Brain microvascular endothelial cell (primary cell): Measurements from ENCODE around the gene P2RX1.

ENCODE experiments used
- DNase-seq: peaks from one replicate; pipeline ENCODE4 v3.0.0-alpha.2; 2020
- H3K27ac ChIP-seq: fragments of 250-450 bp; sonication (Bioruptor Pico); 2 replicates; pipeline ENCODE4 v1.5.1; 2020; ENCODE audit warnings: mild to moderate bottlenecking, moderate library complexity
- H3K27me3 ChIP-seq: fragments of 250-450 bp; sonication (Bioruptor Pico); replicated peaks from 2 replicates; pipeline ENCODE4 v1.5.1; 2020; ENCODE audit warnings: mild to moderate bottlenecking
- H3K36me3 ChIP-seq: fragments of 250-450 bp; sonication (Bioruptor Pico); replicated peaks from 2 replicates; pipeline ENCODE4 v1.5.1; 2020; ENCODE audit warnings: mild to moderate bottlenecking
- H3K4me3 ChIP-seq: 2 replicates; pipeline ENCODE4 v1.5.1; 2011; ENCODE audit warnings: low read depth, mild to moderate bottlenecking, control low read depth, low read length, moderate library complexity
- in situ Hi-C: cut with HindIII; loops from 2 replicates; pipeline ENCODE4 v1.10.0; 2017; ENCODE audit warnings: low sequenced_read_pairs, low pct_ligation_motif_present
- TF ChIP-seq, protein P1 (sequence below): IDR thresholded peaks from 2 replicates; pipeline ENCODE4 v1.5.1; 2011; ENCODE audit warnings: low read depth, mild to moderate bottlenecking, moderate library complexity, low read length, control low read depth, inconsistent platforms; ENCODE audit errors: missing control alignments

P2RX1 gene

DNA sequence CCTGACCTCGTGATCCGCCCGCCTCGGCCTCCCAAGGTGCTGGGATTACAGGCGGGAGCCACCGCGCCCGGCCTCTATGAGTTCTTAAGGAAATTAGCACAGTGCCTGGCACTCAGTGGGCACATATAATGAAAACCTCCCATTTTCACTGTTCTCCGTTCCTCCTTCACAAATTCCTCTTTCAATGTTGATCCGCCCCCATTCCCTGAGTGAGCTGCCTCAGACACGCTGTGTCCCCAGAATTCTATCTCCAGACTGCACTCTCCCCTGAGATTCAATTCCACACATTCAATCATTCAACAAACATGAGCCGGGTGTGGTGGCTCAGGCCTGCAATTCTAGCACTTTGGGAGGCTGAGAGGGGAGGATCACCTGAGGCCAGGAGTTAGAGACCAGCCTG is 7.0 kb downstream of the P2RX1 start:
- Histone ChIP-seq H3K4me3 (no peak overlapping the region), H3K27ac (no peak overlapping the region), H3K27me3 (no peaks in the 10 kb centered on the region), H3K36me3 (no peaks in the 10 kb centered on the region)
- in situ Hi-C loops: no loop called here
- DNase-seq: no peak
- TF ChIP-seq, protein P1, sequence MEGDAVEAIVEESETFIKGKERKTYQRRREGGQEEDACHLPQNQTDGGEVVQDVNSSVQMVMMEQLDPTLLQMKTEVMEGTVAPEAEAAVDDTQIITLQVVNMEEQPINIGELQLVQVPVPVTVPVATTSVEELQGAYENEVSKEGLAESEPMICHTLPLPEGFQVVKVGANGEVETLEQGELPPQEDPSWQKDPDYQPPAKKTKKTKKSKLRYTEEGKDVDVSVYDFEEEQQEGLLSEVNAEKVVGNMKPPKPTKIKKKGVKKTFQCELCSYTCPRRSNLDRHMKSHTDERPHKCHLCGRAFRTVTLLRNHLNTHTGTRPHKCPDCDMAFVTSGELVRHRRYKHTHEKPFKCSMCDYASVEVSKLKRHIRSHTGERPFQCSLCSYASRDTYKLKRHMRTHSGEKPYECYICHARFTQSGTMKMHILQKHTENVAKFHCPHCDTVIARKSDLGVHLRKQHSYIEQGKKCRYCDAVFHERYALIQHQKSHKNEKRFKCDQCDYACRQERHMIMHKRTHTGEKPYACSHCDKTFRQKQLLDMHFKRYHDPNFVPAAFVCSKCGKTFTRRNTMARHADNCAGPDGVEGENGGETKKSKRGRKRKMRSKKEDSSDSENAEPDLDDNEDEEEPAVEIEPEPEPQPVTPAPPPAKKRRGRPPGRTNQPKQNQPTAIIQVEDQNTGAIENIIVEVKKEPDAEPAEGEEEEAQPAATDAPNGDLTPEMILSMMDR: no peak

DNA sequence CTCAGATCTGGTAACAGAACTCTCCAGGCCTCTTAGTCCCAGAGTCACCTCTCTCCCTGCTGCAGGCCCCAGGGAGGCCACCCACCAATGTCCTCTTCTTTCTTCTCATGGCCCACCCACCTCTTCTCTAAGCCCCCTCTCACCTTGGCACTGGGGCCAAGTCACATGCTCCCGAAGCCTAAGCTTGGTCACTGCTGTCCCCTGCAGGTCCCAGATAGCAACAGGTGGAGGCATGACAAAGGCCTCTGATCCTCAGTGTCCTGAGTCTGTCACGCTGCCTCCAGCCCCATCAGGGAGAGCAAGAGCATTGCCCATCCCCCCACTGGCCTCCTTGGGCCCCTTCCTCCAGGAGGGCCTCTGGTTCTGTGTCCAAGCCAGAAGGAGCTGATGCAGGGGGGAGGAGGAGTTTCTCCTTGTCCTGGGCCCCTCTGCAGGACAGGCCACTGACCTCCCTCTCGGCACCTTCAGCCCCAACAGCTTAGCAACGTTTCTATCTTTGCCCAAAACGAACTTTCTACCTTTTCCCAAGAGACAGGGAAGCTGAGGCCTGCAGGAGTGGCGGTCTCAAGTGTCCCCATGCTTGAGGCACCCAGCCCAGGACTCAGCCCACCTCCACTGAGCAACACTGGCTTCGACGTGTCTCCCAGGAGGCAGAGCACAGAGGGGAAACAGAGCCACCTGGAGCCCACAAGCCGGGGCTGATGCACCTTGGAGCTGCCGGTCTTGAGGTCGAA is 8.6 kb downstream of the P2RX1 start:
- no peaks in the 10 kb centered on the region for H3K36me3 ChIP-seq
- H3K4me3 ChIP-seq: no peak overlapping the region
- no peaks in the 10 kb centered on the region for H3K27me3 ChIP-seq
- no peak for DNase-seq
- in situ Hi-C loops: no loop called here
- TF ChIP-seq, protein P1: peak; percentile 43
- no peak overlapping the region for H3K27ac ChIP-seq

DNA sequence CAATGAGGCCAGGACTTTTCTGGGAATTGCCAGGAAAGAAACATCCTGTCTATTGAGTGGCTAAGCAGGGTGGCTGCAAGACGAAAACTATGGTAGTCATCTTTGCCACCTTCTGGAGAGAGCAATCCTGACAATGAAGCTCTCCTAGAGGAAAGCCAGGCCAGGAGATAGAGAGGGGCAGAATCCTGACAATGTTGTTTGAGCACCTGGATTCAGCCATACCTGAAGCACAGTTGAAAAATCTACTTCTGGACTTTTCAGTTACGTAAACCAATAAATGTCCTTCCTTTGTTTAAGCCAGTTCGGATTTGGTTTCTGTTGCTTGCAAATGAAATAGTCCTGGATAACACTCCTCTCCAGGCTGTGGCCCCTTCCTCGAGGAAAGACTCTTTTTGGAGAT is 9.4 kb downstream of the P2RX1 start:
- in situ Hi-C loops: no loop called here
- H3K27ac ChIP-seq: no peak overlapping the region
- TF ChIP-seq, protein P1: no peak

DNA sequence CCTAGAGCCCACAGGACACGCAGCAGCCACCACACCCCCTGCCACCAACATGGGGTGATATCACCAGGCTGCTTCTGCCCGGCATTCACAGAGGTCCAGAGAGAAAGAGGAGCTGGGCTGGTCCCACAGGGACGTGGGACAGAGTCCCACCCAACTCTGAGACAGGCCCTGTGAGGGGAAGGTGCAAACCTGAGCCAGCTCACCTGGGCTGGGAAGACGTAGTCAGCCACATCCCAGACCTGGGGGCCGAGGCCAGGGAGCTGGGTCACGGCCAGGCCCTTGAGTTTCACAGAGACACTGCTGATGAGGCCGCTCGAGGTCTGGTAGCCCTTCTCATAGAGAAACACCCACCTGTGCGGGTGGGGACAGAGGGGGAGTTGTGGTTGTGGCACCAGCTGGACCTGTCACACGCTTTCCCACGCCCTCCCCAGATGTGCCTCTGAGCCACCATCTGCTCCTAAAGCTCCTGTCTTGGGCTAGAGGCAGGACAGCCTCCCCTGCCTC is 11.2 kb downstream of the P2RX1 start:
- H3K27me3 ChIP-seq: no peaks in the 10 kb centered on the region
- H3K4me3 ChIP-seq: no peak overlapping the region
- TF ChIP-seq, protein P1: no peak
- no peaks in the 10 kb centered on the region for H3K36me3 ChIP-seq
- in situ Hi-C loops: no loop called here
- no peak overlapping the region for H3K27ac ChIP-seq
- DNase-seq: no peak

More for the DNA sequence above, 9.4 kb downstream of the P2RX1 start:
- Histone ChIP-seq H3K4me3 (no peak overlapping the region), H3K27me3 (no peaks in the 10 kb centered on the region), H3K36me3 (no peaks in the 10 kb centered on the region)
- no peak for DNase-seq

DNA sequence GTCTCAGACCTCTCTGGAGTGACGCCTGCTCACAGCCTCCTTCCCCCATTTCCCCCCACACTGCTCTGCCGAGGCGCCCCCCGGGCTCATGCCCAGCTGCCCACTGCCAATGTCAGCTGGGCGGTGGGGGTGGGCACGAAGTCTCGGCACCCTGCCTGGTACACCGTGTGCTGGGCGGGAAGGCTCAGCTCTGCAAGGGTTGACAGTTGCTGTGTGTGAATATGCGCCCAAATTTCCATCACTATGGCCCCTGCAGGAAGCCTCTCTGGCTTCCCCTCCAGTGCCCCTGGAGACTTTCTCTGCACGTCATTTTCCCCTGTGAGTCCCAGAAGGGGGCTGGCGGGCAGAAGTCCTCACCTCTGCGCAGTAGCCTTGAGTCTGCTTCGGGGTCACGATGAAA is 11.8 kb downstream of the P2RX1 start:
- no peaks in the 10 kb centered on the region for H3K27me3 ChIP-seq
- no peaks in the 10 kb centered on the region for H3K36me3 ChIP-seq
- H3K27ac ChIP-seq: no peak overlapping the region
- no peak overlapping the region for H3K4me3 ChIP-seq
- in situ Hi-C loops: no loop called here
- no peak for DNase-seq
- TF ChIP-seq, protein P1: no peak

DNA sequence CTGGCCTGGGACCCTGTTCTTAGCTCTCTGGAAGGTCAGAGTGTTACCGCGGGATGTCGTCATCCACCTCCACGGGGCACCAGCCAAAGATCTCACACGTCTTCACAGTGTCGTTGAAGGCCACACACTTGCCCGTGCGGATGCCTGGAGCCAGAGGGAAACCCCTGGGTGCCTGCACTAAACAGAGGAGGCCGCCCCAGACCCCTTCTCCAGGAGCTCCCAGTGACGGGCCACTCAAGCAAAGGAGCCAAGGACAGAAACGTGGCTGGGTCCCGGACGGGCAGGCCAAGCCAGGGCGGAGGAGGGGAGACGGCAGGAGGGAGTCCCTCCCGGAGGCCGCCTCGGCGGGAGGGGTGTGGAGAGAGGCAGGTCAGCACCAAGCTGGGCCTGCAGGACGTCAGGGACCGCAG is 12.4 kb downstream of the P2RX1 start:
- in situ Hi-C loops: no loop called here
- Histone ChIP-seq H3K27ac (no peak overlapping the region), H3K4me3 (no peak overlapping the region), H3K36me3 (no peaks in the 10 kb centered on the region), H3K27me3 (no peaks in the 10 kb centered on the region)
- no peak for DNase-seq
- TF ChIP-seq, protein P1: no peak
